Transverse colon (tissue), 4 donors: ENCODE measurements around the gene LPCAT1. TPM values are rescaled to one million over a fixed set of nuclear protein-coding genes. Genes with fewer than 3 reads are reported as not detected.
"Not testable (repeated sequence)": the region's sequence is repeated elsewhere in the genome, so short reads cannot be mapped to it uniquely, and the experiment has no call there.

Experiments used
- DNase-seq: peaks from one replicate; pipeline ENCODE4 v3.0.0-alpha.2; 2019
- H3K27ac ChIP-seq, 4 donors: fragments of 200-600 bp; sonication (generic); 2 replicates each; pipeline ENCODE4 v1.5.1; 2016 to 2018; ENCODE audit warnings: inconsistent platforms in 4 of 4
- H3K27me3 ChIP-seq: fragments of 200-600 bp; sonication (generic); 2 replicates; pipeline ENCODE4 v1.5.1; 2017; ENCODE audit warnings: inconsistent platforms
- H3K36me3 ChIP-seq, 4 donors: fragments of 200-600 bp; sonication (generic); 2 replicates each; pipeline ENCODE4 v1.5.1; 2017 to 2019; ENCODE audit warnings: inconsistent platforms in 4 of 4
- H3K4me1 ChIP-seq, 4 donors: fragments of 200-600 bp; sonication (generic); 2 replicates each; pipeline ENCODE4 v1.5.1; 2017 to 2020; ENCODE audit warnings: inconsistent platforms in 4 of 4
- H3K4me3 ChIP-seq, 4 donors: fragments of 200-600 bp; sonication (generic); 1 replicate in 1 of 4; 2 replicates in 3 of 4; pipeline versions ENCODE4 v1.5.1 to v1.6.1; 2017 to 2019; ENCODE audit warnings: inconsistent platforms in 4 of 4
- H3K9me3 ChIP-seq, 2 donors: fragments of 200-600 bp; sonication (generic); 2 replicates each; pipeline ENCODE4 v1.5.1; 2017 to 2019; ENCODE audit warnings: inconsistent platforms in 2 of 2
- CTCF ChIP-seq, 5 experiments: fragments of 200-600 bp in 3 of 5; fragments of 450-650 bp in 2 of 5; sonication (generic) in 3 of 5; IDR thresholded peaks; 1 replicate in 2 of 5; 2 replicates in 3 of 5; pipeline ENCODE4 v1.5.1; 2016 to 2017; ENCODE audit warnings: antibody characterized with exemption in 5 of 5, inconsistent platforms in 3 of 5, mild to moderate bottlenecking in 2 of 5, moderate library complexity in 1 of 5
- EP300 ChIP-seq: sonication (generic); formaldehyde crosslinking; IDR thresholded peaks from one replicate; pipeline ENCODE4 v1.6.1; 2017; ENCODE audit warnings: antibody characterized with exemption, low read depth
- POLR2A ChIP-seq: fragments of 450-650 bp; IDR thresholded peaks from one replicate; pipeline ENCODE4 v1.6.1; 2016; ENCODE audit warnings: antibody characterized with exemption, mild to moderate bottlenecking, moderate library complexity
- POLR2AphosphoS5 ChIP-seq, 3 donors: sonication (generic); formaldehyde crosslinking; IDR thresholded peaks; one replicate each; pipeline ENCODE4 v1.6.1; 2016; ENCODE audit warnings: antibody characterized with exemption in 3 of 3
- WGBS, 2 donors: methylation state at CpG; one replicate each; pipeline ENCODE4 v1.1.5; 2018; ENCODE audit warnings: low coverage in 1 of 2; 5-methylcytosine and 5-hydroxymethylcytosine counted together
- in situ Hi-C, 4 donors: fragments of 200-750 bp; cut with MboI; loops; one replicate each; pipeline versions ENCODE4 v1.15.0 to v1.15.1; 2017; ENCODE audit warnings: low sequenced_read_pairs in 3 of 4, low pct_ligation_motif_present in 1 of 4, low pct_unique_long_range_greater_than_20kb in 1 of 4
- intact Hi-C: fragments of 100-400 bp; cut with DNase I; formaldehyde crosslinking; loops from one replicate; pipeline ENCODE4 v1.15.1; 2023; ENCODE audit warnings: low total_unique reads
- total RNA-seq, 4 donors: library from RNA; depleted of rRNA; stranded (reverse); fragments of >200 nt; gene quantifications; one replicate each; pipeline ENCODE4 v1.1.0, GENCODE V29; 2016

Gene LPCAT1
- total RNA-seq, 4 donors from 2014 or later, result 10.0 to 50.5 (median 21.0) TPM

GRCh38 chr5:1516615-1517601, 6.9 kb downstream of the LPCAT1 start:
- peak overlapping the region in 2 of 4 donors; percentile 25 to 34 for H3K27ac ChIP-seq
- no peaks in the 10 kb centered on the region for H3K9me3 ChIP-seq
- H3K4me1 ChIP-seq, result peaks cover 0 to 16% (median 2%) of the 10 kb centered on the region in 4 donors
- H3K36me3 ChIP-seq, result no peaks in the 10 kb centered on the region
- H3K27me3 ChIP-seq, result no peaks in the 10 kb centered on the region
- DNase-seq, result peak; percentile 8
- intact Hi-C loops, result no loop called here
- in situ Hi-C loops, result no loop called here
- no peak for TF ChIP-seq CTCF (IDR thresholded peaks at IDR 0.05)
- TF ChIP-seq EP300, result no peak
- no peak for TF ChIP-seq POLR2A
- TF ChIP-seq POLR2AphosphoS5 (IDR thresholded peaks at IDR 0.05), result no peak
- no peak overlapping the region for H3K4me3 ChIP-seq
- WGBS, 2 donors, result 80 to 82% methylated on average over 1 to 19 of the region's 19 CpGs

GRCh38 chr5:1515921-1516571, 7.7 kb downstream of the LPCAT1 start:
- intact Hi-C loops (no loop called here), in situ Hi-C loops (no loop called here)
- no peaks in the 10 kb centered on the region for H3K36me3 ChIP-seq
- H3K27me3 ChIP-seq, result no peaks in the 10 kb centered on the region
- H3K4me3 ChIP-seq, result no peak overlapping the region
- H3K4me1 ChIP-seq, result peaks cover 0 to 9% (median 0%) of the 10 kb centered on the region in 4 donors
- 92% methylated on average over 8 of the region's 8 CpGs; no CpG with 5 or more reads in 1 of the 2 donors for WGBS, 2 donors
- peak overlapping the region in 1 of 4 donors; percentile 25 for H3K27ac ChIP-seq
- H3K9me3 ChIP-seq, result no peaks in the 10 kb centered on the region
- TF ChIP-seq CTCF (IDR thresholded peaks at IDR 0.05), result no peak
- TF ChIP-seq POLR2A, result no peak
- TF ChIP-seq EP300, result no peak
- no peak for TF ChIP-seq POLR2AphosphoS5 (IDR thresholded peaks at IDR 0.05)
- DNase-seq, result peak; percentile 5

GRCh38 chr5:1515311-1515920, 8.3 kb downstream of the LPCAT1 start:
- in situ Hi-C loops, result no loop called here
- H3K9me3 ChIP-seq, result no peaks in the 10 kb centered on the region
- intact Hi-C loops, result no loop called here
- WGBS, 2 donors, result 94% methylated on average over 11 of the region's 11 CpGs; no CpG with 5 or more reads in 1 of the 2 donors
- H3K4me1 ChIP-seq, result peaks cover 0 to 9% (median 0%) of the 10 kb centered on the region in 4 donors
- no peak overlapping the region for H3K4me3 ChIP-seq
- TF ChIP-seq POLR2A (no peak), CTCF (IDR thresholded peaks at IDR 0.05) (no peak), POLR2AphosphoS5 (IDR thresholded peaks at IDR 0.05) (no peak), EP300 (no peak)
- H3K27ac ChIP-seq, result no peak overlapping the region
- H3K36me3 ChIP-seq, result no peaks in the 10 kb centered on the region
- H3K27me3 ChIP-seq, result no peaks in the 10 kb centered on the region
- peak; percentile 7 for DNase-seq

- in situ Hi-C loops, H3K36me3 ChIP-seq, intact Hi-C loops, H3K4me1 ChIP-seq, H3K27me3 ChIP-seq, H3K27ac ChIP-seq, H3K4me3 ChIP-seq, H3K9me3 ChIP-seq: not testable (repeated sequence)
- peak; percentile 4 for DNase-seq
- 92% methylated on average over 11 of the region's 11 CpGs; no CpG with 5 or more reads in 1 of the 2 donors for whole genome bisulfite sequencing, 2 donors
Observed at GRCh38 chr5:1514819-1515310, 8.9 kb downstream of the LPCAT1 start.
